Hematopoietic multipotent progenitor cell (in vitro differentiated cells): ENCODE data around the gene MYOM3. TPM values are rescaled to one million over a fixed set of nuclear protein-coding genes. Genes with fewer than 3 reads are reported as not detected.
"Not testable (repeated sequence)": the region's sequence is repeated elsewhere in the genome, so short reads cannot be mapped to it uniquely, and the experiment has no call there.

Experiments used
- DNase-seq, 3 donors: peaks; one replicate each; pipeline ENCODE4 v3.0.0-alpha.2; 2011 to 2015; ENCODE audit warnings: low read depth in 2 of 3, low spot score in 2 of 3
- total RNA-seq: library from RNA; depleted of rRNA; stranded (reverse); fragments of >200 nt; gene quantifications from one replicate; pipeline ENCODE4 v1.2.3, GENCODE V29; 2012

Gene MYOM3
- total RNA-seq, 1 donor, result not detected

- no peak for DNase-seq
Observed at GRCh38 chr1:24077278-24077978, 34.5 kb downstream of the MYOM3 start.

GRCh38 chr1:24075946-24076345, 36.0 kb downstream of the MYOM3 start:
- no peak for DNase-seq

- DNase-seq, result no peak
Observed at GRCh38 chr1:24075590-24075854, 36.4 kb downstream of the MYOM3 start.

- no peak for DNase-seq
Observed at GRCh38 chr1:24074817-24075589, 36.9 kb downstream of the MYOM3 start.

GRCh38 chr1:24074196-24074595, 37.7 kb downstream of the MYOM3 start:
- no peak for DNase-seq

GRCh38 chr1:24071941-24072340, 40.0 kb downstream of the MYOM3 start:
- DNase-seq, result no peak

- peak; percentile 49 to 81 (median 64) for DNase-seq
Observed at GRCh38 chr1:24070821-24071393, 41.0 kb downstream of the MYOM3 start.

- no peak for DNase-seq
Observed at GRCh38 chr1:24069817-24070216, 42.1 kb downstream of the MYOM3 start.

- DNase-seq, result no peak
Observed at GRCh38 chr1:24067978-24068377, 44.0 kb downstream of the MYOM3 start.

- DNase-seq, result no peak
Observed at GRCh38 chr1:24065304-24065703, 46.6 kb downstream of the MYOM3 start.

GRCh38 chr1:24062221-24062620, 49.7 kb downstream of the MYOM3 start:
- no peak for DNase-seq

- no peak for DNase-seq
Observed at GRCh38 chr1:24060482-24060881, 51.5 kb downstream of the MYOM3 start.

GRCh38 chr1:24058671-24059455, 53.1 kb downstream of the MYOM3 start:
- no peak for DNase-seq

GRCh38 chr1:24057171-24057570, 54.8 kb downstream of the MYOM3 start:
- DNase-seq, result no peak

- no peak for DNase-seq
Observed at GRCh38 chr1:24055681-24056080, 56.3 kb downstream of the MYOM3 start.

- DNase-seq, result no peak
Observed at GRCh38 chr1:24052220-24052619, 59.7 kb downstream of the MYOM3 start.

- DNase-seq, result no peak
Observed at GRCh38 chr1:24051206-24051945, 60.6 kb downstream of the MYOM3 start.

- no peak for DNase-seq
Observed at GRCh38 chr1:24049733-24050132, 62.2 kb downstream of the MYOM3 start.

GRCh38 chr1:24048894-24049293, 63.0 kb downstream of the MYOM3 start:
- DNase-seq, result not testable (repeated sequence)

- DNase-seq, result no peak
Observed at GRCh38 chr1:24048205-24048869, 63.6 kb downstream of the MYOM3 start.
